A375 (cell line): ENCODE measurements around the gene GPR84. TPM values are rescaled to one million over a fixed set of nuclear protein-coding genes. Genes with fewer than 3 reads are reported as not detected.

Source experiments
- small RNA-seq: library from RNA; depleted of rRNA; stranded (forward); fragments of <200 nt; gene quantifications from one replicate; pipeline ENCODE3, GENCODE V24; 2014
- total RNA-seq: library from RNA; depleted of rRNA; stranded (reverse); fragments of >200 nt; shearing (Covaris generic); gene quantifications from 2 replicates; pipeline ENCODE4 v1.2.3, GENCODE V29; 2014; rRNA removed

The GPR84 gene
- 0.16 TPM in 1 of 2 replicates, not detected in the other for total RNA-seq

GRCh38 chr12:54364413-54364812 is at the start of gene GPR84:
Gene GPR84 (minus strand): TSS chr12:54364486. CDS start chr12:54363851, 635 bp downstream.

GRCh38 chr12:54384591-54385041 is 20.3 kb upstream of the GPR84 start, which contains the start of gene ZNF385A:
Gene ZNF385A (minus strand): TSS chr12:54384733. CDS start chr12:54384514, 219 bp downstream.

GRCh38 chr12:54324617-54325441 is 39.5 kb downstream of the GPR84 start, which contains the start of gene COPZ1:
Gene COPZ1 (plus strand): TSS chr12:54325131. CDS start chr12:54325164, 33 bp downstream.

Small RNA genes lying within 50 kb of the gene (small RNA-seq; reads per million reads assigned to genes)
- gene MIR148B (11.8 reads per million, percentile 90 among the genes with 10 or more reads in this experiment), gene RN7SL744P (not detected), gene RNU6-950P (not detected)

Other genes starting within 250 kb of the GPR84 start
- gene SMUG1, start 175.5 kb downstream of the GPR84 start, total RNA-seq, result 85.1 and 86.0 TPM in 2 replicates
- gene CBX5, start 84.4 kb downstream of the GPR84 start, total RNA-seq, result 41.9 and 47.0 TPM in 2 replicates
- gene HNRNPA1, start 83.8 kb downstream of the GPR84 start, total RNA-seq, result 908 and 1,020 TPM in 2 replicates
- 1.8 and 2.5 TPM in 2 replicates for gene NFE2, start 63.5 kb downstream of the GPR84 start, total RNA-seq
- gene COPZ1, start 39.4 kb downstream of the GPR84 start, total RNA-seq, result 139 and 160 TPM in 2 replicates
- gene ZNF385A, start 20.2 kb upstream of the GPR84 start, total RNA-seq, result 7.3 and 8.1 TPM in 2 replicates
- gene ITGA5, start 54.8 kb upstream of the GPR84 start, total RNA-seq, result 93.5 and 94.4 TPM in 2 replicates
- 115 and 161 TPM in 2 replicates for gene GTSF1, start 109.1 kb upstream of the GPR84 start, total RNA-seq
- not detected in 2 replicates for gene NCKAP1L, start 133.3 kb upstream of the GPR84 start, total RNA-seq
- gene PDE1B, start 185.1 kb upstream of the GPR84 start, total RNA-seq, result 0.13 and 0.34 TPM in 2 replicates
- gene PPP1R1A, start 224.2 kb upstream of the GPR84 start, total RNA-seq, result not detected in 2 replicates